PC-9 (cell line): ENCODE measurements around the gene WDR72.

Experiments used
- CTCF ChIP-seq: fragments of 200-600 bp; sonication (generic); conservative IDR thresholded peaks from 2 replicates; pipeline ENCODE4 v1.6.1; 2017; ENCODE audit warnings: mixed run types, antibody characterized with exemption, mild to moderate bottlenecking, moderate library complexity
- EZH2 ChIP-seq: fragments of 200-600 bp; sonication (generic); IDR thresholded peaks from 2 replicates; pipeline ENCODE4 v1.8.0; 2017; ENCODE audit warnings: antibody characterized with exemption, low read depth

DNA sequence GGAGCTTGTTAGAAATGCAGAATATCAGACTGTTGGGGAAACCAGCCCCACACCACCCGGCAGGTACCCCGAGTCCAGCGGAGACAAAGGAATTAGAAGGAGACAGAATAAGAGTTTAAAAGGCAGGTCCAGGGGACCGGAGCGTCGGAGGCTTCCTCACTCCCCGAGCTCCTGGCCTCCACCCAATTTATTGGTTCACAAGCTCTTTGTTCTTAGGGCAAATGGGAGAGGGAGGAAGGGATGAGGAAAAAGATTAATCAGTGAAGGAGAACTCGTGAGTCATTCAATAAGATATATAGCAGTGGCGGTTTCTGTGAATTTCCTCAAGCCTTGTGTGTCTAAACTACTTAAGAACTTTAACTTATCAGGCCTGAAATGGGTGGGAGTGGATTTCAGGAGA, 32.1 kb upstream of the WDR72 start:
- no peak for TF ChIP-seq CTCF
- no peak for TF ChIP-seq EZH2
